Tibial nerve (tissue), 3 donors: ENCODE data around the gene IGLL5.

Experiments used
- CTCF ChIP-seq, 5 experiments: fragments of 200-600 bp in 3 of 5; fragments of 450-650 bp in 2 of 5; sonication (generic) in 3 of 5; IDR thresholded peaks; one replicate each; pipeline ENCODE4 v1.5.1; 2016 to 2019; ENCODE audit warnings: antibody characterized with exemption in 5 of 5, mild to moderate bottlenecking in 3 of 5, moderate library complexity in 2 of 5
- POLR2A ChIP-seq, 2 donors: fragments of 450-650 bp; IDR thresholded peaks; one replicate each; pipeline ENCODE4 v1.6.1; 2017; ENCODE audit warnings: antibody characterized with exemption in 2 of 2, mild to moderate bottlenecking in 2 of 2, moderate library complexity in 2 of 2

GRCh38 chr22:22887621-22888503, at the start of gene IGLL5:
- no peak for TF ChIP-seq CTCF (IDR thresholded peaks at IDR 0.05)
- TF ChIP-seq POLR2A (IDR thresholded peaks at IDR 0.05), result no peak
